Measurements from ENCODE around the gene UNC5B.

DNA sequence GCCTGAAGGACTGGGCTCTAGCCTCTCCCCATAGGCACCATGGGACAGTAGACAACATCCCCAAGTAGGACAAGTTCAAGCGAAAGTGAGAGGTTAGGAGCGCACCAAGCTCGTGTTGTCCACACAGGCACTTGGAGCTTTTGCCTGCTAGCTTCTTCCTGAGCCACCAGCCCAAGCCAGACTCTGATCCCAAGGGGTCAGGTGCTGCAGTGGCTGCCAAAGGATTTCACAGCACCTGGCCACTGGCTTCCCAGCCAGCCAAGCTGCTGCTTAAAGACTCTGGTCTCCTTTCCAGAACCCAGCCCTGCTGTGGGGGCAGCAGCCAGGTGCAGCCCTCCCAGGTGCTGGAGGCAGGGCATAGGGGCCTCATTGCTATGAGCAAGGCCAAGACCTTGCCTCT, 33.0 kb upstream of the UNC5B start:
- TF ChIP-seq, protein P1, sequence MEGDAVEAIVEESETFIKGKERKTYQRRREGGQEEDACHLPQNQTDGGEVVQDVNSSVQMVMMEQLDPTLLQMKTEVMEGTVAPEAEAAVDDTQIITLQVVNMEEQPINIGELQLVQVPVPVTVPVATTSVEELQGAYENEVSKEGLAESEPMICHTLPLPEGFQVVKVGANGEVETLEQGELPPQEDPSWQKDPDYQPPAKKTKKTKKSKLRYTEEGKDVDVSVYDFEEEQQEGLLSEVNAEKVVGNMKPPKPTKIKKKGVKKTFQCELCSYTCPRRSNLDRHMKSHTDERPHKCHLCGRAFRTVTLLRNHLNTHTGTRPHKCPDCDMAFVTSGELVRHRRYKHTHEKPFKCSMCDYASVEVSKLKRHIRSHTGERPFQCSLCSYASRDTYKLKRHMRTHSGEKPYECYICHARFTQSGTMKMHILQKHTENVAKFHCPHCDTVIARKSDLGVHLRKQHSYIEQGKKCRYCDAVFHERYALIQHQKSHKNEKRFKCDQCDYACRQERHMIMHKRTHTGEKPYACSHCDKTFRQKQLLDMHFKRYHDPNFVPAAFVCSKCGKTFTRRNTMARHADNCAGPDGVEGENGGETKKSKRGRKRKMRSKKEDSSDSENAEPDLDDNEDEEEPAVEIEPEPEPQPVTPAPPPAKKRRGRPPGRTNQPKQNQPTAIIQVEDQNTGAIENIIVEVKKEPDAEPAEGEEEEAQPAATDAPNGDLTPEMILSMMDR (conservative IDR thresholded peaks at IDR 0.05 in 1 of 2, IDR thresholded peaks at IDR 0.05 in 1 of 2; ENCODE audit: extremely low read depth in 1 of 2, insufficient read depth in 1 of 2, low read depth in 1 of 2, low read length in 2 of 2): no peak
- no peak for TF ChIP-seq EZH2 (IDR thresholded peaks at IDR 0.05; ENCODE audit: borderline replicate concordance, low read length)

All from mammary epithelial cell (primary cell).